ENCODE measurements around the gene EPM2A.

GRCh38 chr6:145623231-145623630 is 112.1 kb downstream of the EPM2A start:
- TF ChIP-seq CTCF (conservative IDR thresholded peaks at IDR 0.05; ENCODE audit: low read length), result no peak
- no peak for TF ChIP-seq EZH2phosphoT487 (IDR thresholded peaks at IDR 0.05; ENCODE audit: borderline replicate concordance)

Data from Loucy (cell line).